NCI-H1092 (cell line): Measurements from ENCODE around the gene GRK3.

Source experiments
- DNase-seq: peaks from one replicate; lab custom pipeline; 2025; lab: John Stamatoyannopoulos, UW

The GRK3 gene

GRCh38 chr22:25736378-25737011, 172.0 kb downstream of the GRK3 start:
- DNase-seq = no peak

DNA sequence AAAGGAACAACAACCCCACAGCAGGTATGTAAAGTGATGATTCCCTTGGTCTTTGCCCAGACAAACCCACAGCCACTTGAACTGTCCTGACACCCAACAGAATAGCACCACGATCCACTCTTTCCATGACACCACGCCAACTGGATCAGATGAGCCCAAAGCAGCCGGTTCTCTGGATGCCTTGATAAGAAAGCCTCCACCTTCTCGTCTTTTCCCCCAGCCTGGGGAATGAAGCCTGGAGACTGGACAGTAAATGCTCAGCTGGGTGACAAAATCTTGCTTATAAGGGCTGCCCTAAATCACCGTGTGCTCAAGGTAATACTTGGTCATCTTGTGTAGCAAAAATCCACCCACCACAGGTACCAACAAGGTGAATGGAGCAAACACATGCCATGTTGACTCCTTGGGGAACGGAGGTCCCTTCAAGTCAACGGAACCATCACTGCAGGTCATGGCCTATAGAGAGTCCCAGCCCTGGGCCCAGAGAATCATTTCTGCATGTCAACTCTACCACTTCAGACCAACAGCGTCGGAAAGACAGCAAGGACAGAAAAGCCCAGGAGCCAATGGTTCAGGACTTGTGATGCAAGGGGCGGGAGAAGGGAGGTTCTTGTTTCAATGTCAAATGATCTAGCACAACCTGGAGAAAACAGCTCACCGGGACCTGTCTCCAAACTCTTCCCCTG, 175.3 kb downstream of the GRK3 start:
- no peak for DNase-seq

- DNase-seq = no peak
These were observed 177.5 kb downstream of the GRK3 start, which contains the start of gene MYO18B for GRCh38 chr22:25741692-25742626. Gene MYO18B, plus strand, starts transcription at chr22:25742188. Its CDS starts 18,905 bp downstream, at chr22:25761093.

GRCh38 chr22:25742918-25743708, 178.6 kb downstream of the GRK3 start:
- DNase-seq = no peak

DNA sequence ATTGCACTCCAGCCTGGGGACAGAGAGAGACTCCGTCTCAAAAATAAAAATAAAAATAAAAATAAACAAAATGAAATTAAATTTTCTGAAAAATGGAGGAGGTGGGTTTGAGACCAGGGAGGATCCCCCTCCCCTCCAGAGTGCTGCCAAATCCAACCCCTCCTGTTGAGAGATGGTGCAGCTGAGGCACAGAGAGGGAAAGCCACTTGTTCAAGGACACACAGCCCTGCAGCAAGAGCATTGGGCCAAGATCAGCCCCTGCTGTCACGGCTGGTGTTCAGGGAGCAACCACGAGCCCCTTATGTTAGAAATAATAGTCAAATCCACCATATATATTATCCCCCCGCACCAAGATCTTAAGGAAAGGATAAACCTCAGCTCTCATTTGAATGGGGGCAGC, 180.2 kb downstream of the GRK3 start:
- DNase-seq = no peak

DNA sequence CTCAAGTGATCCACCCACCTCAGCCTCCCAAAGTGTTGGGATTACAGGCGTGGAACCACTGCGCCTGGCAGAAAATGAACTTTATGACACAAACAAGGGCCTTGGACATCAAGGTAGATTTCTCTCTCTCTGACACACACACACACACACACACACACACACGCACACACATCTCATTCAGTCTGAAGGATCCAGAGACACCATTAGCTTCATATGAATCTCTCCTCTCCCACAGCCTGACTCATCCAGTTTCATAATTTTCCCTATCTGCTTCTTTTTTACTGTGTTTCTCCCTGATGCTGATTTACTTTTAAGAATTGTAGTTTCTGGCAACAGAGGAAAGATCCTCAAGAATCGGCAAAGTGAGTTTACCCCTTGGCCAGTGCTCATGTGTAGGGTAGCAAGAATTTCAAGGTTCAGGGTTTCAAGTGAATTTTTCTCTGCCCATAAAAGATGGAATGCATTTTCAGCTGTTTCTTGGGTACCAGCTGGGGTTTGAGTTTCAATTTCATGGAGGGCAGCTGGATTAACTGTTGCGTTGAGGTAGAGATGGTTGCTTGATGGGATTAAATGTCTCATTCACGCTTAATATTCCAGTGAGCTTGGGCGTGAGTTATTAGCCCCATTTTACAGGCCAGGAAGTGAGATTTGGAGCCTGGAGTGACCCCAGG, 181.0 kb downstream of the GRK3 start:
- DNase-seq = no peak

- DNase-seq = no peak
These were observed 181.5 kb downstream of the GRK3 start for GRCh38 chr22:25746012-25746373.

DNA sequence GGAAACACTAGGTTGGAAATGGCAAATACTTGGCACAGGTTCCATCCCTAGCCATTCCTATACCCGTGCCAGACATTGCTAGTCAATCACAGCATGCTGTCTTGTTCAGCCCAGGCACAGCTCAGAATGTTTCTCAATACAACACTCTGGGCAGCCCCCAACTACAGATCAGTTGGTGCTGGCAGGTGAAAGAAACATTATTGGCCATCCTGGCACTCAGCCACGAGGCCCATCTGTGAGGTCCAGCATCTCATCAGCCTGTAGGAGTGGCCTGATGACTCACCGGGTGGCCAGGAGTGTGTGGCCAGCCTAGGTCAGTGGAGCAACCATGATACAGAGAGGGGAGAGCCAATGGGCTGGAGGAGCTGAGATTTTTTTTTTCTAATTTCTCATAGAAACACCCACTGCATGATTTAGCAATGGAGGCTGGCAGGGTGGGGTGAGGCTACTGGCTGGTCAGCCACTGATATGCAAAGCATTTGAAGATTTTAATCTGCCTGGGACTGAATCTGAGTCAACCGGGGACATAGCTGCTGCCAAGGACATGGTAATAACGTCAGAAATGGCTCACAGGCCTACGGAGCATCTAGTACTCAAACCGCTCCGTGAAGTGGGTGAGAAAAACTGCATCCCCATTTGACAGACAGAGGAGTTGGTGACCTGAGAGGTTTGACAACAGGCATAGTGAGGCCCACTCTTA, 182.9 kb downstream of the GRK3 start:
- DNase-seq = no peak

DNA sequence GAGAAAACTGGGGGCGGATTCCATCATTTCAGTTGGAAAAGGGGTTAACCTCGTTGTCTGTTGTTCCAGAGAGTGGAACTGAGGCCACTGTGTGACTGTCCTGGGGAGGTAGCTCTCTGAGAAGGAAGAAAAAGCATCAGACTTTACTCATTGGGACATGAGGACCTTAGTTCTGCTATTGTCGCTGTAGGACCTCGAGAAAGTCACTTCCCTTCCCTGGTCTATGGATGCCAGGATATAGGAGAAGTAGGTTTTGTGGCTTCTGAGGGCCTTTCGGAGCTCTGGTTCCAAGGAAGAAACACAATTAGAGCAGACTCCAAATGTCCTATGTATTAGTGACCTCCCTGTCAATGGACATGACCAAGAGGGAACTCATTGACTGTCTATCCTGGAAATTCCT, 183.7 kb downstream of the GRK3 start:
- DNase-seq = no peak

GRCh38 chr22:25748704-25749103, 184.2 kb downstream of the GRK3 start:
- DNase-seq = no peak

GRCh38 chr22:25749420-25750169, 185.1 kb downstream of the GRK3 start:
- no peak for DNase-seq

DNA sequence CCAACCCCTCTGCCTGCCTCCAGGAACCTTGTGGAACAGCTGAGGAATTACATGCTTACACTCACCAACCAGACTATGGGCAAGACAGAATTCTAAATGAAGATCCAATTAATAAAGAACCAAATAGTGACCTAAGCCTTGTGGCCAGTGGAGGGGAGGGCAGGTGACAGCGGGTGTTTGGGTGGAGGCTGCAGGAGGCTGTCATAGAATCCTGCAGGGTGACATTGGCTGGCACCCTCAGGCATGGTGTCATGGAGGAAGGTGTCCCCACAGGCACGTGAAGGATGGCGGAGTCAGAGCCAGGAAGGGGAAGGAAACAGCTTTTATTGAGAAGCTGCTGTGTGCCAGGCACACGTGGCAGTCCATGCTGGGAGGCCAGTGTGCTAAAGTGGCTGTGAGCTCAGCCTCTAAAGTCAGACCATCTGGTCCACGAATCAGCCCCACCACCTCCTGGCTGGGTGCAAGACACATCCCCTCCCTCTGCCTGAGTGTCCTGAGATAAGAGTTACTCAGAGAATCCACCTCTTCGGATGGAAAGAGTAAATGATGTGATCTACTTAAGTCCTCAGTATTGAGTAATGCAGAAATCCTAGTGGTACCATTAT, 186.2 kb downstream of the GRK3 start:
- no peak for DNase-seq

DNA sequence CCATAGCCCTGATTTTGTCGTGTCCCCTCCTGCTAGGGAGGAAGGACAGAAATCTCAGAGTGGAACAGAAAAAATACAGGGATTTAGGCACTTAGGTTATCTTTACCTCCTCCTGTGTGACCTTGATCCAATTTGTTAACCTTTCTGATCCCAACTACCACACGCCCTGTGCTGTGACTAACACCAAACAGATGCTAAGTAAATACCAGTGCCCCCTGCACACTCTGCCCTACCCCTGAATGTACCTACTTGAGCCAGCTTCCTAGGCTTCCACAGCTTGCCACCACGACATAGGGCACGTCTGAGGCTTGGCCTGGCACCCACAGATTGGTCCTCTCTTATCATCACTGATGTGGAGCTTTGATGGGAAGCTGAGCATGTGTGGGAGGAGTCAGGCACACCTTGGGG, 186.7 kb downstream of the GRK3 start:
- no peak for DNase-seq

DNA sequence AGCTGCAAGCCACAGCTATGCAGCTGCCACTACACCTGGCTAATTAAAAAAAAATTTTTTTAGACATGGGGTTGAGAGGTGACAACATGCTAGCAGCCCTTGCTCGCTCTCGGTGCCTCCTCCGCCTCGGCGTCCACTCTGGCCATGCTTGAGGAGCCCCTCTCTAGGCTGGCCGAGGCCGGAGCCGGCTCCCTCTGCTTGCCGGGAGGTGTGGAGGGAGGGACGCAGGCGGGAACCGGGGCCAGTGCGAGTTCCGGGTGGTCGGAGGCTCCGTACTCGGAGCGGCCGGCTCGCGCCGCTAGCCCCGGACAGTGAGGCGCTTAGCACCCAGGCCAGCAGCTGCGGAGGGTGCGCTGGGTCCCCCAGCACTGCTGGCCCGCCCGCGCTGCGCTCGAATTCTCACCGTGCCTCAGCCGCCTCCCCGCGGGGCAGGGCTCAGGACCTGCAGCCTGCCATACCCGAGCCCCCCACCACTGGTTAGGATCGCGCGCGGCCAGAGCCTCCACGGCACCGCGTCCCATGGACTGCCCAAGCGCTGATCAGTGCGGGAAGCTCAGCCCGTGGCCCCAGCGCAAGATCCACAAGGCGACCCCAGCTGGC, 188.2 kb downstream of the GRK3 start:
- no peak for DNase-seq

DNA sequence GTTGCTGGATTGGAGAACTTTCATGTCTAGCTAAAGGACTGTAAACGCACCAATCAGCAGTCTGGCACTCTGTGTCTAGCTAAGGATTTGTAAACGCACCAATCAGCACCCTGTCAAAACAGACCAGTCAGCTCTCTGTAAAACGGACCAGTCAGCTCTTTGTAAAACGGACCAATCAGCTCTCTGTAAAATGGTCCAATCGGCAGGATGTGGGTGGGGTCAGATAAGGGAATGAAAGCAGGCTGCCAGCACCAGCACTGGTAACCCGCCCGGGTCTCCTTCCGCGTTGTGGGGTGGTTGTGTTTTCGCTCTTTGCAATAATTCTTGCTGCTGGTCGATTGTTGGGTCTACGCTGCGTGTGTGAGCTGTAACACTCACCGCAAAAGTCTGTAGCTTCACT, 188.8 kb downstream of the GRK3 start:
- DNase-seq = no peak

DNA sequence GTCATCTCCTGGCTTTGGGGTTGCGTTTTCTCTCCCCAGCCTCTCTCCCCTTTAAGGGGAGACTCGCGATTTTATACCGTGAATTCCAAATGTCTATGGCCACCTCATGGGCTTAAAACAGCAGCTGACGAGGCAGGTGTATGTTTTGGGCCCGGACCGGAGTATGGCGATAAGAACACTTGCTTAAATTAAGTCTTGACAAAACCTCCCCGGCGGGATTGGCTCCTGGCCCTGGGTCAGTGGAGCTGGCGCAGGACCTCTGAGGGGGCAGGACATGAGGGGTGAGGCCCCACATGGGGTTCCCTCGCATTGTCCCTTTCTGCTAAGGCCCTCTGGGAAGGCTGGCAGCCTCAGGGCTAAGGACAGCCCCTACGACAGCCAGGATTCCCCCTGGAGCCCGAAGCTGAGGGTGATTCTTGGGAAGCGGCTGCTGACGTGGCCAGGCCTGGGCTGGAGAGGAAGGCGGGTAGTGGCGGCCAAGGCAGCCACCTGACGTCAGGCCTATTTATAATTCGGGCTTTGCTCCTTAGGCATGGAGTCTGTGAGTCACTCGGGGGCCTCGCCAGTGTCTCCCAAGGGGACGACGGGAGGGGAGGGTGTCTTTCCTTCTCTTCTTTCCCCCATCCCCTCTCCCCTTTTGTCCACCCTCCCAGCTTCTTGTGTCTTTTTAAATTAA, 190.2 kb downstream of the GRK3 start:
- DNase-seq = no peak

DNA sequence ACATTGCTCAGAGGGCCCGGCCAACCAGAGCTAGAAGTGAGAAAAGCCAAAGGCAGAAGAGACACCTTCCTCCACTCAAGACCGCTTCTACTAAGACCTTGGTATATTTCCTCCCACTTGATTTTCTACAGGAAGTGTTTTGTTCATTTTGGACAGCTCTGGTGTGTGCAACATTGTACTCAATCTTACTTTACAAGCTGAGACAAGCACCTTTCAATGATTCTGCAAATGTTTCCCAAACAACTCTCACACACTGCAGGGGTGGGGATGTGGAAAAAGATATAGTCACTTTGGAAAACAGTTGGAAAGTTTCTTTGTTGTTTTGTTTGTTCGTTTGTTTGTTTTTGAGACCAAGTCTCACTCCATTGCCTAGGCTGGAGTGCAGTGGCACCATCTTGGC, 193.2 kb downstream of the GRK3 start:
- no peak for DNase-seq

DNA sequence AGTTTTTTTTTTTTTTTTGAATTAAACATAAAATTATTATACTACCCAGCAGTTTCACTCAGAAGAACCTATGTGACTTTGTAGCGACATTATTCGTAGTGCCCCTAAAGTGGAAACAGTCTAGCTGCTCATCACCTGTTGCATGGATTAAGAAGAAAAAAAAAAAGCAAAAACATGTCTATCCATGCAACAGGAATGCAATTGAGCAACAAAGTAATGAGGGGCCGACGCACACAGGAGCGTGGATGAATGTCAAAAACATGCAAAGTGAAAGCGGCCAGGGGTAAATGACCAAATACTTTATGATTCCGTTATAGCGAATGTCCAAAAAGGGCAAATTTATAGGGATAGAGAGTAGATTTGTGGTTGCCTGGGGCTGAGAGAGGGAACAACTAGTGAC, 193.8 kb downstream of the GRK3 start:
- DNase-seq = no peak

- DNase-seq = no peak
These were observed 195.4 kb downstream of the GRK3 start for GRCh38 chr22:25759825-25760231.
